ENCODE measurements around the gene MED29. TPM values are rescaled to one million over a fixed set of nuclear protein-coding genes. Genes with fewer than 3 reads are reported as not detected.

Gene MED29
- total RNA-seq, 1 experiment from 2014 or later: 24.3 TPM

DNA sequence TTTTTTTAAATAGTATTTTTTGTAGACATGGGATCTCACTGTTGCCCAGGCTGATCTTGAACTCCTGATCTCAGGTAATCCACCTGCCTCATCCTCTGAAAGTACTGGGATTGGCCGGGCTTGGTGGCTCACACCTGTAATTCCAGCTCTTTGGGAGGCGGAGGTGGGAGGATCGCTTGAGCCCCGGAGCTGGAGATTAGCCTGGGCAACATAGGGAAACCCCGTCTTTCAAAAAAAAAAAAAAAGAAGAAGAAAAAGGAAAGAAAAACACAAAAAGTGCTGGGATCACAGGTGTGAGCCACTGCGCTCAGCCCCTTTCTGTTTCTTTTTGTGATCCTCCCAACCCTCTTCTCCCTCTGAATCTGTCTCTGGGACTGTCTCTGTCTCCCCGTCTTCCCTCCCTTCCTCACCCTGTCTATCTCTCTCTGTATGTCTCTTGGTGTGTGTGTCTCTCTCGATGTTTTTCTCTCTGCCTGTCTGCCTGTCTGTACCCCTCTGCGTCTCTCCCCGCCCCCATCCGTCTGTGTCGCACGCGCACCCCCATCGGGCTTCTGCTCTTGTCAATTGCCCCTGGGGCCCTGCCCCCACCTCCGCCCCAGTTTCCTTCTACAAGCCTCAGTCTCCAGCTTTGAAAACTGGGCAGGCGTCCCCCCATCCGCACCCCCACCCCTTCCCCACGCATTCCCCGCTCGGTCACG is 14.9 kb downstream of the MED29 start:
- Mint-ChIP-seq H3K4me3 (ENCODE audit: unreplicated experiment) (peak overlapping the region; percentile 94), H3K27ac (ENCODE audit: low read depth, unreplicated experiment) (peak overlapping the region; percentile 92), H3K9me3 (ENCODE audit: unreplicated experiment) (no peaks in the 10 kb centered on the region), H3K4me1 (ENCODE audit: insufficient read depth, unreplicated experiment) (peaks cover 38% of the 10 kb centered on the region), H3K27me3 (ENCODE audit: insufficient read depth, unreplicated experiment) (no peaks in the 10 kb centered on the region), H3K36me3 (ENCODE audit: insufficient read depth, unreplicated experiment) (peaks cover 53% of the 10 kb centered on the region)
- intact Hi-C loops (cut with micrococcal nuclease): no loop called here
- no TSS peak for BruUV-seq (replicated peaks)
- TF ChIP-seq, protein P1, sequence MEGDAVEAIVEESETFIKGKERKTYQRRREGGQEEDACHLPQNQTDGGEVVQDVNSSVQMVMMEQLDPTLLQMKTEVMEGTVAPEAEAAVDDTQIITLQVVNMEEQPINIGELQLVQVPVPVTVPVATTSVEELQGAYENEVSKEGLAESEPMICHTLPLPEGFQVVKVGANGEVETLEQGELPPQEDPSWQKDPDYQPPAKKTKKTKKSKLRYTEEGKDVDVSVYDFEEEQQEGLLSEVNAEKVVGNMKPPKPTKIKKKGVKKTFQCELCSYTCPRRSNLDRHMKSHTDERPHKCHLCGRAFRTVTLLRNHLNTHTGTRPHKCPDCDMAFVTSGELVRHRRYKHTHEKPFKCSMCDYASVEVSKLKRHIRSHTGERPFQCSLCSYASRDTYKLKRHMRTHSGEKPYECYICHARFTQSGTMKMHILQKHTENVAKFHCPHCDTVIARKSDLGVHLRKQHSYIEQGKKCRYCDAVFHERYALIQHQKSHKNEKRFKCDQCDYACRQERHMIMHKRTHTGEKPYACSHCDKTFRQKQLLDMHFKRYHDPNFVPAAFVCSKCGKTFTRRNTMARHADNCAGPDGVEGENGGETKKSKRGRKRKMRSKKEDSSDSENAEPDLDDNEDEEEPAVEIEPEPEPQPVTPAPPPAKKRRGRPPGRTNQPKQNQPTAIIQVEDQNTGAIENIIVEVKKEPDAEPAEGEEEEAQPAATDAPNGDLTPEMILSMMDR (IDR thresholded peaks at IDR 0.05; ENCODE audit: unreplicated experiment): no peak
- DNase-seq (ENCODE audit: unreplicated experiment): no peak
- POLR2A ChIA-PET: interaction anchor here (0.8 to 4.3 kb wide), 6 partner anchors 9 to 39 kb away, joined by 4 to 121 read pairs (median 28); partner anchors contain the start of genes MED29, PAF1, RPS16 and SUPT5H
- CTCF ChIA-PET: interaction anchor here (0.6 to 1.5 kb wide), 3 partner anchors 8 to 77 kb away, joined by 3 to 7 read pairs (median 3); no protein-coding TSS in a partner anchor

DNA sequence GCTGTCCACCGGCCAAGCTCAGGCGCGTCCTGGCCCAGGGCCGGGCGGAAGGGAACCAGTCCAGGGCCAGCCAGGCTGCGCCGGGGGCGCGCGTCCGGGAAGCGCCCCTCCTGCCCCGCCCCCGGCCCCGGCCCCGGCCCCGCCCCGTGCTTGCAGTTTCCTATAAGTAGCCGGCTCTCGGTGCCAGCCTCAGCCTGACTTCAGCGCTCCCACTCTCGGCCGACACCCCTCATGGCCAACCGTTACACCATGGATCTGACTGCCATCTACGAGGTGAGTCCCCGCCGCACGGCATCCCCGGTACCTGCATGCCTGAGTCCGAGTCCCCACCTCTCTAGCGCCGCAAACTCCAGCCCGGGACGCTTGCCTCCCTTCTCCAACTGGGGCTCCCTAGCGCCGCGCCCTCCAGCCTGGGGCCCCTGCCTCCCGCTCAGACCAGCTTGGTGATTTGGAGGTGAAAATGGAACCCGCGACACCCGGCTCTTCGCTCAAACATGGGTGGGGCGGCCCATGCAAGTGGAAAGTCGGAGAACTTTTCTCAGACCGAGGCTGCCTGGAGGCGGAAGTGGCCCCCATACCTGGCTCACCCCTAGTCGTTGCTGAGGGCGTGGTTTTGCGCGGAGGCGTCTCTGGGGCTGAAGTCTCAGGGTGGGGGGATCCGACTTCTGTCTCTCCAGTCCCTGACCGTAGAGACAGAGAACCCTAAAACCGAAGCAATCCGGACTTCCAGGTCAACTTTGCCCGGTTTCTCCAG is 15.7 kb downstream of the MED29 start, which contains the start of gene ZFP36:
Gene ZFP36 (plus strand): TSS at position 192 of the 754 bp plus-strand sequence. CDS start 58 bp downstream, at position 250.
- Mint-ChIP-seq H3K27me3 (ENCODE audit: insufficient read depth, unreplicated experiment) (no peaks in the 10 kb centered on the region), H3K9me3 (ENCODE audit: unreplicated experiment) (no peaks in the 10 kb centered on the region), H3K4me1 (ENCODE audit: insufficient read depth, unreplicated experiment) (peaks cover 37% of the 10 kb centered on the region), H3K4me3 (ENCODE audit: unreplicated experiment) (peak within 1 kb of the TSS; percentile 94), H3K36me3 (ENCODE audit: insufficient read depth, unreplicated experiment) (peaks cover 60% of the 10 kb centered on the region), H3K27ac (ENCODE audit: low read depth, unreplicated experiment) (peak within 1 kb of the TSS; percentile 92)
- peak; percentile 90 for DNase-seq (ENCODE audit: unreplicated experiment)
- CTCF ChIA-PET: interaction anchor here (0.6 to 1.9 kb wide), 5 partner anchors 9 to 78 kb away, joined by 3 to 7 read pairs (median 4); no protein-coding TSS in a partner anchor
- BruUV-seq (replicated peaks): TSS peak; percentile 55
- POLR2A ChIA-PET: interaction anchor here (0.6 to 4.3 kb wide), 8 partner anchors 10 to 1163 kb away, joined by 3 to 121 read pairs (median 9); partner anchors contain the start of genes MED29, PAF1, RPS16 and SUPT5H
- intact Hi-C loops (cut with micrococcal nuclease): no loop called here
- TF ChIP-seq, protein P1 (IDR thresholded peaks at IDR 0.05; ENCODE audit: unreplicated experiment): no peak

GRCh38 chr19:39407410-39407659 is 16.2 kb downstream of the MED29 start:
- no peaks in the 10 kb centered on the region for H3K9me3 Mint-ChIP-seq (ENCODE audit: unreplicated experiment)
- peaks cover 65% of the 10 kb centered on the region for H3K36me3 Mint-ChIP-seq (ENCODE audit: insufficient read depth, unreplicated experiment)
- intact Hi-C loops (cut with micrococcal nuclease): no loop called here
- TF ChIP-seq, protein P1 (IDR thresholded peaks at IDR 0.05; ENCODE audit: unreplicated experiment): no peak
- ChIA-PET CTCF (interaction anchor here (0.7 to 1.9 kb wide), 3 partner anchors 9 to 34 kb away, joined by 4 to 12 read pairs (median 6); no protein-coding TSS in a partner anchor), POLR2A (interaction anchor here (0.6 to 4.3 kb wide), 8 partner anchors 10 to 1309 kb away, joined by 3 to 121 read pairs (median 9); partner anchors contain the start of genes MED29, PAF1, RPS16 and SUPT5H)
- H3K4me1 Mint-ChIP-seq (ENCODE audit: insufficient read depth, unreplicated experiment): peaks cover 32% of the 10 kb centered on the region
- H3K27ac Mint-ChIP-seq (ENCODE audit: low read depth, unreplicated experiment): peak overlapping the region; percentile 92
- DNase-seq (ENCODE audit: unreplicated experiment): no peak
- peak overlapping the region; percentile 94 for H3K4me3 Mint-ChIP-seq (ENCODE audit: unreplicated experiment)
- no peaks in the 10 kb centered on the region for H3K27me3 Mint-ChIP-seq (ENCODE audit: insufficient read depth, unreplicated experiment)
- no TSS peak for BruUV-seq (replicated peaks)
